DOHH2 (cell line): ENCODE data around the gene CNKSR1.

Source experiments
- CTCF ChIP-seq: fragments of 200-600 bp; sonication (generic); IDR thresholded peaks from one replicate; pipeline ENCODE4 v1.5.1; 2014; ENCODE audit warnings: antibody characterized with exemption, mild to moderate bottlenecking, low read depth, low read length; ENCODE audit not compliant: poor library complexity, severe bottlenecking
- EZH2phosphoT487 ChIP-seq: fragments of 200-600 bp; sonication (generic); IDR thresholded peaks from 2 replicates; pipeline ENCODE4 v1.6.1; 2017; ENCODE audit warnings: borderline replicate concordance, mild to moderate bottlenecking, antibody characterized with exemption, low read length, moderate library complexity, mixed read lengths

GRCh38 chr1:26158908-26159742 is 18.2 kb upstream of the CNKSR1 start, which contains the start of gene FAM110D:
- TF ChIP-seq CTCF (no peak), EZH2phosphoT487 (no peak)
